DMS79 (cell line): ENCODE measurements around the gene DNAAF1.
"Not testable (repeated sequence)": the region's sequence is repeated elsewhere in the genome, so short reads cannot be mapped to it uniquely, and the experiment has no call there.

Experiments
- DNase-seq: peaks from one replicate; lab custom pipeline; 2025; lab: John Stamatoyannopoulos, UW

DNAAF1 gene

DNA sequence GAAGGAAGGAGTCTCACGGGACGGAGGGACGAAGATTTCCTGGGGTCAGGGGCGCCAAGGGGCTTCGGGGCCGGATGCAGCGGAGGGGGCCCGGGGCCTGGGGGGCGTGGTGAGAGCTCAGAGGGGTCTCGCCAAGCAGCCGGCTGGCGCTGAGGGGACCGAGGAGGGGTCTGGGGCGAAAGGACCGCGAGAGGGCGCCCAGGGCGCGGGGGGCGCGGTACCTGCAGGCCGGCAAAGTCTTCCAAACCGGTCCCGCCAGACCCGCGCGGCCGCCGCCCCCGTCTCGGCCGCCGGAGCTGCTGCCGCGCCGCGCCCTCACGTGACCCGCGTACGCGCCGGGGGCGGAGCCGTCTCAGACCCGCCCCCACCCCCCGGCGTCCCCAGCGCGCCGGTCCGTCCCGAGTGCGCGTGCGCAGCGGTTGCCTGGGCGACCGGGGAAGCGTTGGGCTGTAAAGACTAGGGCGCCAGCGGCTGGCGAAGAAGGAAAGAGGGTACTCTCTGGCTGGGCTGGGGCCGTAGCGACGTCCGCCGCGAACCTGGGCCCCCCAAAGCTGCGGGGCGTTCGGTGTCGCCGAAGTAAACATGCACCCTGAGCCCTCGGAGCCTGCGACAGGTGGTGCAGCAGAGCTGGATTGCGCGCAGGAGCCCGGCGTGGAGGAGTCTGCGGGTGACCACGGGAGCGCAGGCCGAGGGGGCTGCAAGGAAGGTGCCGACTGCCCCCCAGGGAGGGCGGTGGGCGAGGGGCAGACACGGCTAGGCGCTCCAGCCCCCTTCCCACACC, at the start of gene DNAAF1, which contains the start of gene HSDL1:
Gene DNAAF1, plus strand, starts transcription at position 450 of the 781 bp plus-strand sequence. Its CDS starts 133 bp downstream, at position 583.
Gene HSDL1, minus strand, starts transcription at position 319 of the 781 bp plus-strand sequence. CDS start 13,856 bp downstream, outside the sequence.
- DNase-seq, result peak; percentile 27

DNA sequence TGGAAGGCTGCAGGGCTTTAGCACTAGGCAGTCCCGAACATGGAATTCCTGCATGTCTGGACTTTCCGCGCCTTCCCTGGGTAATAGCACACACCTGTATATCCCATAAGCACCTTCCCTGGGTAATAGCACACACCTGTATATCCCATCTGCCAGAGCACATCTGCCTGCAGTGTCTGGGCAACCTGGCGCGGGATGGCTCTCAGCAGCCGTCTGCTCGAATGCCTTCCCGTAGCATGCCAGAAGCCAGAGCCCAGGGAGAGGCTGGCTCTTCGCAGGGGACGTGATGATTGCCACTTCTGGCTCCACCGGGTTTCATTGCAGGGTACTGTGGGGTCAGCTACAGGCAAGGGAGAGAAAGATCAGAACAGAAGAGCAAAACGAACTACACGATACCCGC, 49.6 kb upstream of the DNAAF1 start:
- DNase-seq, result no peak

DNA sequence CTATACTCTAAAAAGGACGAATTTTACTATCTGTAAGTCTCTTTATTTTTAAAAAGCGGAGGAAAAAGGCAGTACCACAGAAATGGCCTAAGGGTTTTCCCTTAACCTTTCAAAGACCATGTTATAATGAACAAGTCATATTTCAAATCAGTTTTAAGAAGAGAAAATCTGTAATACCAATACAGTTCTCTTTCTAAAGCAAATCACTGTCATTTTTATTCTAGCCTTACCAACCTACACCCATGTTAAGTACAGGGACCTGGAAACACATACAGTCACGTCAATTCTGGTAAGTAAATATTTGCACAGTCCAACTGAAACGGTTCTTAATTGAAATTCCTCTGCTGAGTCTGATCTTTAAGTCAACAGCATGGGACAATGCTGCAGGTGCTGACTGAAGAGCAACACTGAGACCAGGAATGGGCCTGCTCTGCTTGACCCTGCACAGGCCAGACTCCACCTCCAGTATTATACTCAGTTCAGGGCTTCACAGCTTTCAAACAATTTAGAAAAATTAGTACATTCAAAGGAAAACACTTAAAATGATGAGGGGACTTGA, 48.6 kb upstream of the DNAAF1 start:
- DNase-seq, result no peak

DNA sequence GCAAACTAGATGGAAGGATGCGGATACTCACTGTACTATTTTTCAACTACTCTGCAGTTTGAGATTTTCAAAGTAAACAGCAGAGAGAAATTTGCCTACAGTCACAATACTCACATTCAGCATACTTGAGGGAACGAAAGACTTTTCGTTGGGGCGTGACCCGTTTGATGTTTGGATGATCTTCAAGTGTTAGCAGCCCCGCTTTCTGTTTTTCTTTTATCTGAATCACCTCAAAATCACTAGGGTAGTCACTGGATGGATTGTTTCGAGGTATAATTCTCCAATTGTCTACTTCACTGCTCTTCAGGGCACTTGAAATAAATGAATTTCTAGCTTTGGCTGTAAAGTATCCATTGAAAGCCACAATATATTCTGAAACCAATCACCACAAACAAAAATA, 46.2 kb upstream of the DNAAF1 start:
- peak; percentile 31 for DNase-seq

DNA sequence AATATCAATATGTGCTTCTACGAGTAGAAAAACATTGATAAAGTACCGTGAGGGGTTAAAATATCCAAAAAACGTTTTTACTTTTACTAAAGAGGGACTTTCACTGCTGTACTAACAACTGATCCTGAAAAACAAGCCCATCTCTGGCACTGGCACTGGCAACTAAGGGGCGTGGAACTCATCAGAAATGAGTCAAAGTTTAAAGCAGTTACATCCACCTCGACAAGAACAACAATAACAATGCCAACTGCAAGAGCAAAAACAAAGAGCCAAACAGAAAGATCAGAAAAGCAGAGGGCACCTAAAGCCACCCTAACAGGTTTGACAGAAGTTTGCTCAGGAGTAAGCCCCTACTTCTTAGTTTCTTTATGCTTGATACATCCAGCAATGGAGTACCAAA, 41.4 kb upstream of the DNAAF1 start:
- no peak for DNase-seq

DNA sequence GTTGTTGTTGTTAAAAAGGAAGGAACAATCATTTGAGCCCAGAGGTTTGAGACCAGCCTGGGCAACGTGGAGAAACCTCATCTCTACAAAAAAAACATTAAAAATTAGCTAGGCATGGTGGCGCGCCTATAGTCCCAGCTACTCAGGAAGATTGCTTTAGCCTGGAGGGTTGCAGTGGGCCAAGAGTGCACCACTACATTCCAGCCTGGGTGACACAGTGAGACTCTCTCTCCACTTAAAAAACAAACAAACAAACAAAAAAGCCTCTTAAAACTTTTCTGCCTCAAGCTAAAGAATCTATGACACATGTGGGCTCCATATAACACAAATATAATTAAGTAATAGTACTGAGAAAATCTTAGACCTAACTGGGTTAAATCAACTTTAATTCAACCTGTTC, 40.9 kb upstream of the DNAAF1 start:
- no peak for DNase-seq

DNA sequence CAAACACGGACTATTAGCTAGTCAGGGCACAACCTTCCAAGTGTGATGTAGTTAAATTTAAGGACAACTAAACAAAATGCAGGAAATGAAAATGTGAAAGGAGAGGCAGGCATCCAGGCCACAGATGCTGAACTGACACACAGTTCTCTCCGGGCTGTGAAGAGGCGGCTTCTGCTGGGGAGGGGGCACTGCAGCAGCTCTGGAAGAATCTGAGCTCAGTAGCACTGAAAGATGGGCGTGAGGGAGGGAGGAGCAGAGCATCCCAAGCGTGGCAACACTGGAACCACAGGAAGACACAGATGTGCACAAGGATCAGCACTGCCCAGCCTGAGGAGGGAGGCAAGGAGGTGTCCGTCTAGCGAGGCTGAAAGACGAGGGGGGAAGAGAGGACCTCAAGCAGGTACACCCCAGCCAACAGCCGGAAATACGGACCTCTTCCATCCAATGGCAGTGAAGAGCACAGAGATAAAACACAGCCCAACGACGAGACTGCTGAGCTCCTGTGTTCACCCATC, 39.8 kb upstream of the DNAAF1 start:
- DNase-seq, result no peak

DNA sequence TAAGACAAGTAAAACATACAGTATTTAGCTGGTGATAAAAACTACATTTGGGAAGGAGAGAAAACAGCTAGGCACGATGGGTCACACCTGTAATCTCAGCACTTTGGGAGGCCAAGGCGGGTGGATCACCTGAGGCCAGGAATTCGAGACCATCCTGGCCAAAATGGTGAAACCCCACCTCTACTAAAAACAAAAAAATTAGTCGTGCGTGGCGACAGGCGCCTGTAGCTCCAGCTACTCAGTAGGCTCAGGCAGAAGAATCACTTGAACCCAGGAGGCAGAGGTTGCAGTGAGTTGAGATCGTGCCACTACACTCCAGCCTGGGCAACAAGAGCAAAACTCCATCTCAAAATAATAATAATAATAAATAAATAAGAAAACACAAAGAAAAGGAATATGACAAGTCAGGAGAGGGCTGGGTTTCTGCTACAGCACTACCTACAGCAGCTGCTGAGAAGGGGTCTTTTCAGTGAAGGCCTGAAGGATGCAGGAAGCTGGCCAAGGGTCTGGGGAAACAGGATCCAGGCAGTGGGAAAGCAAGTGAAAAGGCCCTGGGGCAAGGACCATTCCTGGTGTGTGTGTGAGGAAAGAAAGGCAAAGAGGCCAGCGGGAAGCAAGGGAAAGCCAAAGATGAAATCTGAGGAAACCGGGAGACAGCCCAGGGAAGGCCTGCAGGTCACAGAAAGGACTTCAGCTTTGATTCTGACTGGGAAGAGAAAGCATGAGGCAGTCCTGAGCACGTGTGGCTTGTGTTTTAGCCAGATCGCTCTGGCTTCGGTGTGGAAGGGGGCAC, 39.0 kb upstream of the DNAAF1 start:
- no peak for DNase-seq

DNA sequence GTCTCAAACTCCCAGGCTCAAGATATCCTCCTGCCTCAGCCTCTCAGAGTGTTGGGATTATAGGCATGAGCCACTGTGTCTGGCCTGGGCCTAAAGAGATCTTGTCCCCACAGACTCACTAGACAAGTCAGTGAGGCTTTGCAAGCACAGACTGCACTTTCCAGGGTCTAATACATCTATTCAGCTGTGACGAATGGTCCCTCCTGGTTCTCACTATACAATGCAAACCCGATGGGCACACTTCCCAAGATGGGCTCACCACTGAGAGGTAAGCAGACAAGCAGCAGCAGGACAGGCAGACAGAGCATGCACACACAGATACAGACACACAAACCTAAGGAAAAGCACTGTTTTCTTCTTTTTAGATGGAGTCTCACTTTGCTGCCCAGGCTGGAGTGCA, 37.2 kb upstream of the DNAAF1 start:
- no peak for DNase-seq

DNA sequence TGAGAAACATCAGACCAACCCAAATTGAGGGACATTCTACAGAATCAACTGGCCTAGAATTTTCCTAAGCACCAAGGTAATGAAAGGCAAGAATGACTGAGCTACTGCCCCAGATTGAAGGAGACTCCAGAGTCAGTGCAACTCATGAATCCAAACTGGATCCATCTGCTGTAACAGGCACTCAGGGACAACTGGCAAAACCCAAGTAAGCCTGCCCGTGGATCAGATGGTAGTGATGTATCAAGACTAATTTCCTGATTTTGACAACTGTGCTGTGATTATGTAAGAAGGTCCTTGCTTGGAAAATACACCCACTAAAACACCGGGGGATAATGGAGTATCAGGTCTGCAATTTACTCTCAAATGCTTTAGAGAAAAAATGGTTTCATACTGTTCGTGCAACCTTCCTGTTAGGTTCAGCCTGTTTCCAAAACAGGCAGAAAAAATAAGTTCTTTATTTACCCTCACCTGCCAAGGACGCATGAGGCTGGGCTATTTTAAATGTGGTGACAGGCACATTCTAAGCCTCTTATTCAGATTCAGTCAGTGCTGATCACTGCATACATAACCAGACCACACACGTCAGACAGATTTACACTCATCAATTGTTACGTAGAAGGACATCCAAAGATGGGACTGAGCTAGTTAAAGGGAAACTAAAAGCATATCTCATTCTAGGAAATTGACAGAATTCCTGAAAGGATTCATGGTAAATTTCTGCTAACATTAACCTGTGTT, 35.3 kb upstream of the DNAAF1 start:
- no peak for DNase-seq

DNA sequence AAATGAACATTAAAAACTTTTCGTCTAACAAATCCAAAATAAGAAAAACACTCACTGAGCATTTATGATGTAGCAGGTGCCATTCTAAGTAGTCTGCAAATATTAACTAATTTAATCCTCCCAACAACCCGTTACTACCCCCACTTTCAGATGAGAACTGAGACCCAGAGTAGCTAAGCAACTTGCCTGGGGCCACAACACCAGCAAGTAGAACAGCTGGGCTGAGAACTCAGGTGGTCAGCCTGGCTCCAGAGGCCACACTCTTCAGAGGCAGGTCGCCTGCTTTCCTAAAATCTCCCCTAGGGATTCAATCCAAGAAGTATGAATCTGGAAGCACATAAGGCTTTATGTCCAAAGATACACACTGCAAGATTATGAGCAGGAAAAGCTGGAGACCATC, 34.6 kb upstream of the DNAAF1 start:
- DNase-seq, result no peak

DNA sequence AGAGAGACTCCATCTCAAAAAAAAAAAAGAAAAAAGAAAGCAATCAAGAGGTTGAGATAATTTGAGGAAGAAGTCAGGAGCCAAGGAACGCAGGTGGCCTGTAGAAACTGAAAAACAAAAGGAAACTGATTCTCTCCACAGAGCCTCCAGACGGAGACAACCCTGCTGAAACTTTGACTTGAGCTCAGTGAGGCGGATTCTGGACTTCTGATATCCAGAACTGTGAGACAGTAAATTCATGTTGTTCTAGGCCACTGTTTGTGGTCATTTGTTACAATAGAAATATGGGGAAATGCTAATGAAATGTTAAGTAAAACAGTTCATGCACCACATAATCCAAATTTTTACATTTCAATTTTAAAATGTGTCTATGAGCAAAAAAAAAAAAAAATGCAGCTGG, 33.6 kb upstream of the DNAAF1 start:
- DNase-seq, result no peak

DNA sequence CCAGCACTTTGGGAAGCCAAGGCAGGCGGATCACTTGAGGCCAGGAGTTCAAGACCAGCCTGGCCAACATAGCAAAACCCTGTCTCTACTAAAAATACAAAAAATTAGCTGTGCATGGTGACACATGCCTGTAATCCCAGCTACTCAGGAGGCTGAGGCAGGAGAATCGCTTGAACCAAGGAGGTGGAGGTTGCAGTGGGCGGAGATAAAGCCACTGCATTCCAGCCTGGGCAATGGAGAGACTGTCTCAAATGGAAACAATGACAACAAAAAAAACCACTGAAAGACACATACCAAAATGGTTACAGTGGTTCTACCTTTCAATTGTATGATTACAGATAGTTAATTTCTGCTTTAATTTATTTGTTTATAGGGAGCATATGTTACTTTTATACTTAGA, 33.2 kb upstream of the DNAAF1 start:
- DNase-seq, result not testable (repeated sequence)

DNA sequence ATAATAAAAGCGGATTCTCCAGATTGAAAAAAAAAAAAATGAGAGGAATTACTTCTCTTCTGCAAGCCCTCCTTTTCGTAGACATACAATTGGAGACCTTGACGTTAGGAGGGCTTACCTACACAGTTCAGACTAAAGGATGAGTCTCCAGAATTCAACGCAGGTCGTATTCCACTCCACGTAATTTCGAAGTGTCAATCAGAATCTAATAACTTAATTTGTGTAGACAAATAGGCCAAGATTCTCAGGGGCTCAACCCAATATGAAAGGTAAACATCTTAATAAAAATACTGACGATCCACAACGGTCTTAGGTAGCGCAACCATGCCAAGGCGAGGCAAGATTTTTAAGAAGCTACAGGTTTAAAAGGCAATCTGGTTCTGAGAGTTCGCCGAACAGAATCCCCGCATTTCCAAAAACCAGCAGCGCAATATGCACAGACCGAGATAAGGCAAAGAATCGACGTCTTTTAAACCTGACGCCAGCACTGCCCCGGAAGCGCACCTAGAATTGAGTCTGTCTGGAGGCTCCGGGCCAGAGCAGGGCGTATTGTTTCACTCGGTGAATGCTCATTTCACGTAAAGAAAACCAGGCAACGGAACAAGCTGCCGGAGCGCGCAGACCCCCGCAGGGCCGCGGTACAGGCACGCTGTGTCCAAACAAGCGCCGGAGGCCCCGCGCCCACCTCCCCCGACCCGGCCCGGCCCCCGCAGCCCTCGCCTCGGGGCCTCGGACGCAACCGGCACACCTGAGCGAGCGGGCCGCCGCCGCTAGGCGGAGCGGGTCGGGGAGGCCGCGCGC, 29.0 kb upstream of the DNAAF1 start:
- DNase-seq, result no peak

DNA sequence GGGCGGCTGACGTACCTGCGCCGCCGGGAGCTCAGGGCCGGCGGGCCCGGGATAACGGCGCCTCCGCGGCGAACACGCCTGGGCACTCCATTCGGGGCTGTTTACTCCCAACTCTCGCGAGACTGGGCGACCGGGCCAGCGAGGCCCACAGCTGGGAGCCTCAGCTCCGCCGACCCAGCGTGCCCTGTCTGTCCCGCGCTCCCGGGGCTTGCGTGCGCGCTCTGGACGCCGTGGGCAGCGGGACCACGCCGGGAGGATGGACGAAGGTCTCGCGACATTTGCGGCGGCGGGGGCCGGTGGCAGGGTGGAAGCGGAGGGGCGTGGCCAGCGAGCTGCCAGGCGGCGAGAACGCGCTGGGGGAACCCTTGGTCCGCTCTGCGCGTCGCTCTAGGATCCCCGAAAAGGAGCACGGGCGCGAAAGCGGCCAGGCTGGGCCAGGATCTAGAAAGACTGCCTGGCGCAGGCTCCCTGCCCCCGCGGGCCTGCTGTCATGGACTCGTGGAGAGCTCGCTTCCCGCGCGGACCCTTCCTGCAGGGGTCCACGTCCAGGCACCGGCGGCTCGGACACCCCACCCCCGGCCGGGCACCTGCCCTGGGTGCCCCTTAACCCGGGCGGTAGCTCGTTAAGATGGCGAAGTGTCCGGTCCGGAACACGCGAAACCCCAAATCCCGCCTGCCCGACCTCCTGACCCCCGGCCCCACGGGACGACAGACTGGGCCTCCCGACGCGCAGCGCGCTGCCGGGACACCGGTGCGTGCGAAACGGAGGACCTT, 28.2 kb upstream of the DNAAF1 start, which contains the start of gene MBTPS1:
Gene MBTPS1, minus strand, starts transcription at position 223 of the 774 bp plus-strand sequence. CDS start 15,159 bp downstream, outside the sequence.
- DNase-seq, result peak; percentile 80

DNA sequence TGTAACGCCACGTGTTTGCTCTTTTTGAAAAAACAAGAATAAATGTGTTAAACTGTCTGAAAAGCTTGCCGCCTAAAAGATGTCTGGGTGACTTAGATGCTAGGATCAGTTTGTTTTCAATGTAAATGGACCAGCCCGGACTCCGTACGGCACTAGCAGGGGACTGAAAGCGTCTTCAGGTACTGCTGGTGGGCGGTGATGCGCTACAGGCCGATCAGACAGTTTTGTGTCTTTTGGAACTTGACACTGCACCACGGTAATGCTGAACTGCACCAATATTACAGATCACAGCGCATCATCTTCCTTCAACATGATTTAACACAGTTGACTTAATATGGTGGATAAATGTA, 27.6 kb upstream of the DNAAF1 start:
- DNase-seq, result no peak

DNA sequence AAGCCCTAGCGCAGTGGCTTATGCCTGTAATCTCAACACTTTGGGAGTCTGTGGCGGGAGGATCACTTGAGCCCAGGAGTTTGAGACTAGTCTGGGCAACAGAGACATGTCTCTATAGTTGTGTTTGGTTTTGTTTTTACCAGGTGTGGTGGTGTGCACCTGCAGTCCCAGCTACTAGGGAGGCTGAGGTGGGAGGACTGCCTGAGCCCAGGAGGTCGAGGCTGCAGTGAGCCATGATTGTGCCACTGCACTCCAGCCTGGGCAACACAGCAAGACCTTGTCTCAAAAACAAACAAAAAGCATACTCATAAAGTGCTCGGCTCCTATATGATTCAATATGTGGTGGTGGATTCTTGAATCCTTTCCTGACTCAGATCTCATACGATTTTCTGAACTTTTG, 26.8 kb upstream of the DNAAF1 start:
- not testable (repeated sequence) for DNase-seq

DNA sequence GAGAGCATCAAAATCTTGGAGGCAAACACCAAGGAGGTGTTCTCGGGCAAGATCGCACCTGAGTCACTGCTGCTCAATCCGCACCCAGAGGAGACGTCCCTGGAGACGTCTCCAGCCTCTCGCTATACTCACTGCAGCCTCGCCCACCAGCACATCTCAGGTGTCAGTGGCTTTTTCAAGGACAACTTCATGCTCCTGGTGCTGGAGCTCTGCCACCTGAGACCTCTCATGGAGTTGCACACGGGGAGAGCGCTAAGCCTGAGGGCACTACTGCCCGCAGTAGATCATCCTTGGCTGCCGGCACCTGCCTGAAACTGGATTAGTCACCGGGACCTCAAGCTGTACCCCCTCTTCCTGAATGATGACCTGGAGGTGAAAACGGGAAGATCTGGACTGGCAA, 25.7 kb upstream of the DNAAF1 start:
- peak; percentile 50 for DNase-seq

DNA sequence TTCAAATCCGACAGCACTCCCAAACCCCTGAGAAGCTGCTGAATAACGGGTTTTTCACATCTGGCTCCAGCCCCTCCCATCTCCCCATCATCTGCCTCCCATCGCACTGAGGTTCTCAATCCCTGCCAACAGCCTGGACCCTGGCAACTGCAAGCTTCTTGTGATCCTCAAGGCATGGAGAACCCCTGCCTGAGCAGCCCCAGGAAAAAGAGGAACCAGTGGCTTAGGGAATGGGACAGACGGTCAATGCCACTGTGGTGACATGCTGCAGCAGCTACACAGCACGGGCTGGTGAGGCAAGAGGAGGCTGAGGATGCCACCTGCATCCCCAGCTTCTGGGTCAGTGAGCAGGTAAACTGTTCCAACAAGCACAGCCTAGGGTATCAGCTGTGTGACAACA, 25.1 kb upstream of the DNAAF1 start:
- DNase-seq, result no peak

DNA sequence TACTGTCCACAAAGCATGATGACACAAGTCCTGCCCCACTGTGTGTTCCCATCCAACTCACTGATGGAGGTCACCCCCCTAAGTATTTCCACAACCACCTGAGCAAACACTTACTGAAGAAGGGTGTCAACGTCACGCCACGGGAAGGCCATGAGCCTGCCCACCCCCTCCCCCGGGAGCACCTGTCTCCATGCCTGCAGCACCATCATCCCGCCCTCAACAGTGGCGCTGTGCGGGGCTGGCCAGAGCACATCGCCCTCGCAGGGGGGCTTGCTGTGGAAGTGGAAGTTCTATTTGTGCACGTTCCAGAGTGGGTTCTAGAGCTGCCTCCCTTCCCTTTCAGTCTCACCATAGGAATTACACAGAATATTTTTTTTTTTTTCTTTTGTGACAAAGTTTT, 24.1 kb upstream of the DNAAF1 start:
- no peak for DNase-seq
